HFFc6 (cell line): ENCODE results near the gene NUDT21. TPM values are rescaled to one million over a fixed set of nuclear protein-coding genes. Genes with fewer than 3 reads are reported as not detected.

Experiments
- DNase-seq: peaks from one replicate; pipeline ENCODE4 v3.0.0-alpha.2; 2018
- H3K27ac Mint-ChIP-seq: 2 replicates; pipeline ENCODE4 v1.8.0; 2020; ENCODE audit warnings: mild to moderate bottlenecking, mixed read lengths
- H3K27me3 Mint-ChIP-seq: 2 replicates; pipeline ENCODE4 v1.8.0; 2021; ENCODE audit warnings: mild to moderate bottlenecking, moderate library complexity, mixed read lengths; ENCODE audit not compliant: insufficient read depth
- H3K36me3 Mint-ChIP-seq: 2 replicates; pipeline ENCODE4 v1.8.0; 2021; ENCODE audit warnings: low read depth, mixed read lengths
- H3K4me1 Mint-ChIP-seq: 2 replicates; pipeline ENCODE4 v1.8.0; 2020; ENCODE audit warnings: low read depth, mixed read lengths
- H3K4me3 Mint-ChIP-seq: 2 replicates; pipeline ENCODE4 v1.8.0; 2020; ENCODE audit warnings: mild to moderate bottlenecking, moderate library complexity, mixed read lengths
- H3K9me3 Mint-ChIP-seq: 2 replicates; pipeline ENCODE4 v1.8.0; 2020; ENCODE audit warnings: mild to moderate bottlenecking, mixed read lengths
- total RNA-seq, 6 experiments: library from RNA; stranded (reverse); fragmentation: NEBNext Ultra II Directional; extraction: Animal tissue kit (Norgen Biotek cat#: 25700); gene quantifications; 2 replicates in 1 of 6; 3 replicates in 5 of 6; pipeline ENCODE4 v1.2.3, GENCODE V29; 2021
- TF ChIP-seq, protein P1 (sequence below): fragments of 200-600 bp; sonication (generic); IDR thresholded peaks from 2 replicates; pipeline ENCODE4 v1.5.0; 2021; ENCODE audit warnings: antibody characterized with exemption, mild to moderate bottlenecking

NUDT21 gene
- total RNA-seq, 6 experiments from 2014 or later = 114 to 150 (median 138) TPM

GRCh38 chr16:56421313-56421712 is 29.8 kb downstream of the NUDT21 start:
- DNase-seq = no peak
- no peak overlapping the region for H3K27ac Mint-ChIP-seq
- H3K27me3 Mint-ChIP-seq = no peaks in the 10 kb centered on the region
- no peak overlapping the region for H3K4me3 Mint-ChIP-seq
- H3K36me3 Mint-ChIP-seq = no peaks in the 10 kb centered on the region
- peaks cover 45% of the 10 kb centered on the region for H3K4me1 Mint-ChIP-seq
- TF ChIP-seq, protein P1, sequence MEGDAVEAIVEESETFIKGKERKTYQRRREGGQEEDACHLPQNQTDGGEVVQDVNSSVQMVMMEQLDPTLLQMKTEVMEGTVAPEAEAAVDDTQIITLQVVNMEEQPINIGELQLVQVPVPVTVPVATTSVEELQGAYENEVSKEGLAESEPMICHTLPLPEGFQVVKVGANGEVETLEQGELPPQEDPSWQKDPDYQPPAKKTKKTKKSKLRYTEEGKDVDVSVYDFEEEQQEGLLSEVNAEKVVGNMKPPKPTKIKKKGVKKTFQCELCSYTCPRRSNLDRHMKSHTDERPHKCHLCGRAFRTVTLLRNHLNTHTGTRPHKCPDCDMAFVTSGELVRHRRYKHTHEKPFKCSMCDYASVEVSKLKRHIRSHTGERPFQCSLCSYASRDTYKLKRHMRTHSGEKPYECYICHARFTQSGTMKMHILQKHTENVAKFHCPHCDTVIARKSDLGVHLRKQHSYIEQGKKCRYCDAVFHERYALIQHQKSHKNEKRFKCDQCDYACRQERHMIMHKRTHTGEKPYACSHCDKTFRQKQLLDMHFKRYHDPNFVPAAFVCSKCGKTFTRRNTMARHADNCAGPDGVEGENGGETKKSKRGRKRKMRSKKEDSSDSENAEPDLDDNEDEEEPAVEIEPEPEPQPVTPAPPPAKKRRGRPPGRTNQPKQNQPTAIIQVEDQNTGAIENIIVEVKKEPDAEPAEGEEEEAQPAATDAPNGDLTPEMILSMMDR = no peak
- no peaks in the 10 kb centered on the region for H3K9me3 Mint-ChIP-seq

GRCh38 chr16:56420613-56421012 is 30.5 kb downstream of the NUDT21 start:
- H3K9me3 Mint-ChIP-seq = no peaks in the 10 kb centered on the region
- DNase-seq = no peak
- TF ChIP-seq, protein P1 = no peak
- no peaks in the 10 kb centered on the region for H3K27me3 Mint-ChIP-seq
- H3K4me3 Mint-ChIP-seq = no peak overlapping the region
- peak overlapping the region; percentile 50; the same call in 1 of the 2 replicates for H3K27ac Mint-ChIP-seq
- H3K4me1 Mint-ChIP-seq = peaks cover 45% of the 10 kb centered on the region
- no peaks in the 10 kb centered on the region for H3K36me3 Mint-ChIP-seq

DNA sequence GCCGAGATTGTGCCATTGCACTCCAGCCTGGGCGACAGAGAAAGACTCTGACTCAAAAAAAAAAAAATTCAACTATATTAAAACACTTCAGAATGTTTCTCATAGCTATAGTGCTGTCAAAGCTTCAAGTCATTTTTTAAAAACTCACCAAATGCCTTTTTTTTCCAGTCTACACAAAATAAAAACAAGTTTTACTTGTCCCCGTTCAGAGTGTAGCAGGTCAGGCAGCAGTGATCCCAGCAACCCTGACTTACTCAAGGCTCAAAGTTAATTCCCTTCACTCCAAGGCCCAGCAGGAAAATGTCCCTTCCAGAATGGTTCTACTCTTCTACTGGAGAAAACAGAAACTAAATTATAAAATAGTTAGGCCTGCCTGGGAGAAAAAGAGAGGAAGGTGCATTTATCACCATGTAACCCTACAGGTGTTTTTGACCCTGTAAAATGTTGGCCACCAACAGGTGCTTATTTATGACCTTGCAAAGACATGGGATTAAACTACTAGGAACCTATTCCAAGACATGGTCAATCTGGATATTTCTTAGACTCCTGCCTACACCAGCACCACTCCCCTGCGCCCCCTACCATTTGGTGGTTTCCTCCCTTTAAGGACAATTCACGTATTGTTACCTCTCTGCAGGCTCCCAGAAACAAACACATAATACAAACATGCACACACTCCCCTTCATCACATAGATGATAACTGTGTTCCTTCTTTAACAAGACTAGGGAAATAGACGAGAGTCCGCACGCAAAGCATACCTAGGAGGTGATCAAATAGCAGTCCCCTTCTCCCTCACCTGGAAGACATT is 31.2 kb downstream of the NUDT21 start:
- TF ChIP-seq, protein P1 = no peak
- peak overlapping the region; percentile 50; the same call in 1 of the 2 replicates for H3K27ac Mint-ChIP-seq
- no peak overlapping the region for H3K4me3 Mint-ChIP-seq
- no peaks in the 10 kb centered on the region for H3K27me3 Mint-ChIP-seq
- H3K4me1 Mint-ChIP-seq = peaks cover 51% of the 10 kb centered on the region
- DNase-seq = no peak
- H3K36me3 Mint-ChIP-seq = no peaks in the 10 kb centered on the region
- no peaks in the 10 kb centered on the region for H3K9me3 Mint-ChIP-seq

- Mint-ChIP-seq H3K9me3 (no peaks in the 10 kb centered on the region), H3K27me3 (no peaks in the 10 kb centered on the region), H3K4me3 (no peak overlapping the region), H3K36me3 (no peaks in the 10 kb centered on the region), H3K27ac (no peak overlapping the region), H3K4me1 (peaks cover 33% of the 10 kb centered on the region)
- no peak for DNase-seq
- TF ChIP-seq, protein P1 = no peak
Observed at GRCh38 chr16:56417138-56417537, 34.0 kb downstream of the NUDT21 start.

- H3K27me3 Mint-ChIP-seq = no peaks in the 10 kb centered on the region
- TF ChIP-seq, protein P1 = no peak
Observed at GRCh38 chr16:56415875-56416274, 35.3 kb downstream of the NUDT21 start.

More at GRCh38 chr16:56415875-56416274, 35.3 kb downstream of the NUDT21 start:
- no peak for DNase-seq
- Mint-ChIP-seq H3K36me3 (peaks cover 7% of the 10 kb centered on the region; the same call in 1 of the 2 replicates), H3K9me3 (no peaks in the 10 kb centered on the region), H3K4me3 (no peak overlapping the region), H3K27ac (no peak overlapping the region), H3K4me1 (peaks cover 24% of the 10 kb centered on the region)
